Esophagus squamous epithelium (tissue), 5 donors: ENCODE results near the gene CIZ1. TPM values are rescaled to one million over a fixed set of nuclear protein-coding genes. Genes with fewer than 3 reads are reported as not detected.

Experiments used
- DNase-seq: peaks from one replicate; lab custom pipeline; 2025; lab: John Stamatoyannopoulos, UW
- H3K27ac ChIP-seq, 4 donors: fragments of 200-600 bp; sonication (generic); one replicate each; pipeline ENCODE4 v1.5.1; 2016 to 2019; ENCODE audit warnings: mild to moderate bottlenecking in 1 of 4
- H3K27me3 ChIP-seq, 4 donors: fragments of 200-600 bp; sonication (generic); 1 replicate in 3 of 4; 2 replicates in 1 of 4; pipeline versions ENCODE4 v1.5.1 to v1.6.0; 2017 to 2021; ENCODE audit warnings: antibody characterized with exemption in 1 of 4
- H3K36me3 ChIP-seq, 3 donors: fragments of 200-600 bp; sonication (generic); one replicate each; pipeline ENCODE4 v1.5.1; 2016 to 2019
- H3K4me1 ChIP-seq, 3 donors: fragments of 200-600 bp; sonication (generic); one replicate each; pipeline ENCODE4 v1.5.1; 2017 to 2019
- H3K4me3 ChIP-seq, 4 donors: fragments of 200-600 bp; sonication (generic); 1 replicate in 3 of 4; 2 replicates in 1 of 4; pipeline ENCODE4 v1.5.1; 2016 to 2019; ENCODE audit warnings: mild to moderate bottlenecking in 2 of 4, moderate library complexity in 1 of 4
- H3K9me3 ChIP-seq, 3 donors: fragments of 200-600 bp; sonication (generic); one replicate each; pipeline ENCODE4 v1.5.1; 2016 to 2019
- CTCF ChIP-seq, 6 experiments: fragments of 450-650 bp in 4 of 6; fragments of 200-600 bp in 2 of 6; sonication (generic) in 2 of 6; IDR thresholded peaks; one replicate each; pipeline ENCODE4 v1.5.1; 2016 to 2019; ENCODE audit warnings: antibody characterized with exemption in 6 of 6, mild to moderate bottlenecking in 4 of 6, moderate library complexity in 4 of 6
- POLR2A ChIP-seq, 4 donors: fragments of 450-650 bp; IDR thresholded peaks; one replicate each; pipeline ENCODE4 v1.6.1; 2017; ENCODE audit warnings: antibody characterized with exemption in 4 of 4, mild to moderate bottlenecking in 4 of 4, moderate library complexity in 3 of 4
- WGBS, 2 donors: methylation state at CpG; one replicate each; pipeline ENCODE4 v1.1.5; 2018; 5-methylcytosine and 5-hydroxymethylcytosine counted together
- intact Hi-C: fragments of 100-400 bp; cut with DNase I; formaldehyde crosslinking; loops from one replicate; pipeline ENCODE4 v1.15.0; 2022
- total RNA-seq, 4 donors: library from RNA; depleted of rRNA; stranded (reverse); fragments of >200 nt; gene quantifications; one replicate each; pipeline ENCODE4 v1.1.0, GENCODE V29; 2016
- donor health status: DM: yes; HTN: yes; CAD: no.

The CIZ1 gene
- total RNA-seq, 4 donors from 2014 or later = 31.0 to 74.6 (median 43.7) TPM

DNA sequence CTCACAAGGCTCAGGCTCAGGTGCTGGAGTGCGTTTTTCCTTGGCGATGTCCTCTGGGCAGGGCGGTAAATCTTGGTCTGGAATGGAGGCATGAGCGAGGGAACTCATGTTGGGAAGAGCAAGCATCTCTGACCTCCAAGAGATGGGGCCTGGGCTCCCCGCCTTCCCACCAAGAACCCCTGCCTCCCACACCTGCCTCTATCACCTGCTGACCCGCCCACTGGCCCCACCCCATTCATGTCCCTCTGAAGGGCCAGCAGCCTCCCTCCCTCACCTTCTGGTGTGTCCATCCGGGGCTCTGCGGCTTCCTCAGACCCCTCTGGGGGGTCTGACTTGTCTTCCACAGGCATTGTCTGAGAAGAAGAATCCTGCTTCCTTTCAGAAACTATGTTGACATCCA is 10.9 kb downstream of the CIZ1 start:
- TF ChIP-seq POLR2A (IDR thresholded peaks at IDR 0.05) (no peak), CTCF (IDR thresholded peaks at IDR 0.05) (no peak)
- H3K27ac ChIP-seq = no peak overlapping the region
- no peaks in the 10 kb centered on the region for H3K9me3 ChIP-seq
- H3K4me3 ChIP-seq = no peak overlapping the region
- WGBS, 2 donors = 94 to 100% methylated on average over 1 to 2 of the region's 8 CpGs
- no peak for DNase-seq
- peaks cover 42 to 91% (median 55%) of the 10 kb centered on the region in 3 donors for H3K36me3 ChIP-seq
- H3K27me3 ChIP-seq = no peaks in the 10 kb centered on the region
- intact Hi-C loops = no loop called here
- peaks cover 3 to 24% (median 7%) of the 10 kb centered on the region in 3 donors for H3K4me1 ChIP-seq

DNA sequence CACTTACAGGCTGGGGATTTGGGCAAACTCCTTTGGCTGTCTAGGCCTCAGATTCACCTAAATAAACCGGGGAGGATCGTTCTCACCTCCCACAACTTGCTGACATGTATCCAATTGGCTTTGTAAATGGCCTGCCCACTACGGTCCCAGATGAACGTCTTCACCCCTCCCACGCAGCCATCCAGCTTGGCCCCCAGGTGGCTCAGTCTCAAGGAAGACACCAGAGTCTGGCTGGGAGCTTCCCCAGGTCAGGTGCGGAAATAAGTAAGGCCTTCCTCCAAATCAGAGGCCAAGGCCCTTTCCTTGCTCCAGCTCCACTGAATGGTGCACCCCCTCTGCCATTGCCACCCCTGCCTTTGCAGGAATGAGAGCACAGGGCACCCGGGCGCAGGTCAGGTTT is 11.4 kb downstream of the CIZ1 start:
- H3K36me3 ChIP-seq = peaks cover 46 to 91% (median 56%) of the 10 kb centered on the region in 3 donors
- peaks cover 3 to 24% (median 7%) of the 10 kb centered on the region in 3 donors for H3K4me1 ChIP-seq
- 96 to 100% methylated on average over 4 to 6 of the region's 8 CpGs for WGBS, 2 donors
- no peak overlapping the region for H3K4me3 ChIP-seq
- no peaks in the 10 kb centered on the region for H3K27me3 ChIP-seq
- no peak overlapping the region for H3K27ac ChIP-seq
- DNase-seq = no peak
- TF ChIP-seq POLR2A (IDR thresholded peaks at IDR 0.05) (no peak), CTCF (IDR thresholded peaks at IDR 0.05) (no peak)
- H3K9me3 ChIP-seq = no peaks in the 10 kb centered on the region
- intact Hi-C loops = no loop called here

GRCh38 chr9:128178806-128179431 is 12.5 kb downstream of the CIZ1 start:
- WGBS, 2 donors = 89% methylated on average over 4 of the region's 11 CpGs; no CpG with 5 or more reads in 1 of the 2 donors
- Histone ChIP-seq H3K4me1 (peaks cover 3 to 23% (median 7%) of the 10 kb centered on the region in 3 donors), H3K9me3 (no peaks in the 10 kb centered on the region), H3K36me3 (peaks cover 50 to 91% (median 56%) of the 10 kb centered on the region in 3 donors), H3K27me3 (no peaks in the 10 kb centered on the region), H3K27ac (no peak overlapping the region), H3K4me3 (no peak overlapping the region)
- no peak for TF ChIP-seq POLR2A (IDR thresholded peaks at IDR 0.05)
- no peak for TF ChIP-seq CTCF (IDR thresholded peaks at IDR 0.05)
- no peak for DNase-seq
- intact Hi-C loops = no loop called here

DNA sequence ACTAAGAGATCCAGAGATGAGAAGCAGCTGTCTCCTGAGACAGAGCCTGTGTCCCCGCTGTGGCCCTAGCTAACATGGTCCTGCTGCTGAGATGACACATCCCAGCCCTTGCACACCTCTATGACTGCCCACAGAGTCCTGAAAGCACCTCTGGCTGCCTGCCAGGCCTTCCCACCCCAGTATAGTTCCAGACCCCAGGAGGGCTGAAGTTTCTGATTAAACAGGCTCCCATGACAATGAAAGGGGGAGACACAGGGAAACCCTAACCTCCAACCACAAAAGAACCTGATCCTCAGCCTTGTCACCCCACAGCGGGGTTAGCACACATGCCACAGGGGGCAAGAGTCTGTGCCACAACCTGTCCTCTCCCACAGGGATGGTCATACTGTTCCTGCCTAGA is 15.6 kb downstream of the CIZ1 start:
- H3K36me3 ChIP-seq = peaks cover 50 to 93% (median 55%) of the 10 kb centered on the region in 3 donors
- H3K9me3 ChIP-seq = no peaks in the 10 kb centered on the region

DNA sequence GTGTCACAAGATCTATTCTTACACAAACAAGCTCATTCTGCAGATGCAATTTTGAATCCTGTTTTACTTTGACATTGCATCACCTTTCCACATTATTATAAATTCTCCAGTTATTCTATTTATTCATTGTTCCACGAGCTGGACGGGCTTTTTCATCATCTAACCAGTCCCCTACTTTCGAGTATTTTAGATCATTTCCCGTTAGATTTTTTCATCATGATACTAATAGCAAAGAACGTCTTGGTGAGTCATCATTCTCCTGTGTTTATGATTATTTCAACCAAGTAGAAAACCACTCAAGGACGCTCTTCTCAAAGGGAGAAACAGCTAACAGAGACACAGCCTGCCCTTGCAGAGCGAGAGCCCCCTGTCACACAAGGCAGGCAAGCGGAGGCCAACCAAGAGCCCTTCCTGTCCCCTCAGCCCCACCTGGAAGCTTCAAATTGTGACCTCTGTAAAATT is 16.2 kb downstream of the CIZ1 start:
- Histone ChIP-seq H3K4me3 (no peak overlapping the region), H3K4me1 (peaks cover 0 to 6% (median 3%) of the 10 kb centered on the region in 3 donors), H3K27ac (no peak overlapping the region), H3K27me3 (no peaks in the 10 kb centered on the region), H3K36me3 (peaks cover 48 to 93% (median 49%) of the 10 kb centered on the region in 3 donors), H3K9me3 (no peaks in the 10 kb centered on the region)
- DNase-seq = no peak
- TF ChIP-seq CTCF (IDR thresholded peaks at IDR 0.05) (no peak), POLR2A (IDR thresholded peaks at IDR 0.05) (no peak)
- WGBS, 2 donors = 58 to 67% methylated on average over 7 to 8 of the region's 8 CpGs
- intact Hi-C loops = no loop called here

More for the DNA sequence above, 15.6 kb downstream of the CIZ1 start:
- peaks cover 0 to 6% (median 3%) of the 10 kb centered on the region in 3 donors for H3K4me1 ChIP-seq
- DNase-seq = no peak
- WGBS, 2 donors = 100% methylated on average over 1 to 2 of the region's 2 CpGs
- no peaks in the 10 kb centered on the region for H3K27me3 ChIP-seq
- no peak for TF ChIP-seq POLR2A (IDR thresholded peaks at IDR 0.05)
- no peak overlapping the region for H3K4me3 ChIP-seq
- no peak overlapping the region for H3K27ac ChIP-seq
- intact Hi-C loops = no loop called here
